GM19372 (cell line): ENCODE results near the gene ZNRF1.
"Not testable (repeated sequence)": the region's sequence is repeated elsewhere in the genome, so short reads cannot be mapped to it uniquely, and the experiment has no call there.

ENCODE experiments used
- ATAC-seq: cut with Tn5 transposase; IDR thresholded peaks from one replicate; pipeline ENCODE4 v1.9.1; 2021; ENCODE audit warnings: mild to moderate bottlenecking, low read depth, moderate library complexity; ENCODE audit not compliant: unreplicated experiment

The ZNRF1 gene

DNA sequence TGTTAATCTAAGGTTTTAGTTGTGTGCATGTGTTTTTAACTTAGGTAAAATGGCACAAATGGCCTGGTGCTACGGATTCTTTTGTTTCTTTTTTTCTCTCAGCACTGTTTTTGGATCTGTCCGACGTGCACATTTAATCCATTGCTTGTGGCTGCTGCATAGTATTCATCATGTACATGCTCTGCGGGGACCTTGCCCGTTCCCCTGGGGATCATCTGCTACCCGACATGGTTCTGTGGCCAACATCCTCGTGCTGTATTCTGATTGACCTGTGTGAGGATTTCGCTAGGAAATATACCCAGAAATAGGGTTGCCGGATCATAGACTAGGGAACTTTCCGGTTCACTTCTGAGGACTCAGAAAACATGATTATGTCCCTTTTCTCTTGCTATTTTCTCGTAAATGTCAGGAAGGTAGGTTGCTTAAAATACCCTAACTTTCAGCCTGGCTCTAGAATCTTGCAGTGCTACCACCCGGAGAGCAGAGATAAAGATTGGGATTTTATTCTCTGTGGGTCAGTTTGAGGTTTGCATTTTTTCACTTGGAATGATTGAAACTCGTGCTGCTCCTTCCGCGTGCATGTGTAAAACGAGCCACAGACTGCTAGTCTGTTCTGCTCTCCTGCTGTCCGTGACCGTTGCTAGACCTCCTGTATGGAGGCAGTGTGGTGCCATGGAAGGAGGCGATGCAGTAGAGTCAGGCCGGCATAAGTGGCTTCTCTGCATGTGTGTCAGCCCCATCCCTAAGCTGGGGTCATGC lies 74.9 kb downstream of the ZNRF1 start:
- ATAC-seq: no peak

- ATAC-seq: no peak
These were observed 75.5 kb downstream of the ZNRF1 start for GRCh38 chr16:75074304-75074793.

DNA sequence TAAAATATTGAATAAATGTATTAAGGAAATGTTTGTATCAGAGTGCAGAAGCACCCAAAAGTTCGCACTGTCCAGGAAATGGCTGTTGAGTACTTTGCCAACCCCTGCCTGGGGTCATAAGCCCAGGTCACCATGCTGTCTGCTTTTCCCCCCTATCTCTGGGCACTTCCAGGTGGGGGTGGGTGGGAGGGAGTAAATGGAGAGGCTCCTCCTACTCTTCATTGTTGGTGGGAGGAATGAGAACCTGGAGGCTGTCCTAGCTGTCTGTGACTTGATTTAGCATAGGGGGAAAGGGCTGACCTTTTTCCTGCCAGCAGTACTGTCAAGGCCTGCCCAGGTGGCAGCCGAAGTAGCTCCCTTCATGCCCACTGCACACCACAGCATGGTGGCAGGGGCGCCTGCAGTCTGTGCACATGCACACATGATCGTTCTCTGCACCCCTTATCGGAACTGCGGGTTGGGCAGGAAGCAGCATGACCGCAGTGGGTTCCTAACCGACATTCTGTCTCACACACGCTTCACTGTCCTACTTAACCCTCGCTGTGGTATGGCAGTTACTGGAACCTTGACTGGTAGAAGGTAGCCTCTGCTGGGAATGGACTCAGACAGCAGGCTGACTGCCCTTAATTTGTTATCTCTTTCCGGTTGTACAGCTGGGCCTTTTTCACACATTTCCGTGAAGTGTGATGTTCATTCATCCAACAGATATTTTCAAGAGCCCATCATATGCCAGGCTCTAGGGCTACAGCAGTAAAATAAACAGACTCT lies 76.3 kb downstream of the ZNRF1 start:
- ATAC-seq: peak; percentile 95

- no peak for ATAC-seq
These were observed 77.0 kb downstream of the ZNRF1 start for GRCh38 chr16:75075688-75076268.

DNA sequence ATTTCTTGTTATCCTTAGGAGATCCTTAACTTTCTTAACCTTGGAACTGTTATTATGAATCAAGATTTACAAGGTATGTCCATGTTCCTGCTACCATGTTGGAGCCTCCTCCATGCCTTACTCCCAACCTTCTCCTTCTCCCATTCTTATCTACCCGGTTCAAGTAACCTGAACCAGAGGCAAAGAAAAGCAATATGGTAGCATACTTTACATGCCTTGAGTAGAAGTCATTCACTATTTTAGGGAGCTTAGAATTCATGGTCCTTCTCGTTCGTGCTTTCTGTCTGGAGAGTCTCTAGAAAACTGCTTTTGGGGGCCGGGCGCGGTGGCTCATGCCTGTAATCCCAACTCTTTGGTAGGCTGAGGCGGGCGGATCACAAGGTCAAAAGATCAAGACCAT lies 80.1 kb downstream of the ZNRF1 start:
- ATAC-seq: no peak

DNA sequence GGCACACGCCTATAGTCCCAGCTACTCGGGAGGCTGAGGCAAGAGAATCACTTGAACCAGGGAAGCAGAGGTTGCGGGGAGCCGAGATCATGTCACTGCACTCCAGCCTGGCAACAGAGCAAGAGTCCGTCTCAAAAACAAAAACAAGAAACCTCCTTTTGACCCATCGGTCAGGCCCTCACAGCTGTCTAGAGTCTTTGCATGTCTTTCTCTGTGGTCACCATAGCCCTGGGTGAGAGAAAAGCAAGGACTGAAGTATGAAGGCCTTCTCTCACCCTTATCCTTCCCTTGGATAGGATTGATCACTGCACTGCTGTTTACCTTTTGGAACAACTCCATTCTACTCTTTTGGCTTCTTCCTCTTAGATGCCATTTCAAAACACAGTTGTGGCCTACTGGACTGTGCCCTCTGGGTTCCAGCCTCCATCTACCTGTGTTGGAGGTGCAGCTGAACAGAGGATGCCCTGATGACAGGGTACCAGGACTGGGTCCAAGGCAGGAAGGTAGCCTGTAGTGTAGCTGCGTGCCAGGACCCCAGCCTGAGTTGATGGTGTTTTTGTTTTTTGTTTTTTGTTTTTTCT lies 80.6 kb downstream of the ZNRF1 start:
- ATAC-seq: no peak

DNA sequence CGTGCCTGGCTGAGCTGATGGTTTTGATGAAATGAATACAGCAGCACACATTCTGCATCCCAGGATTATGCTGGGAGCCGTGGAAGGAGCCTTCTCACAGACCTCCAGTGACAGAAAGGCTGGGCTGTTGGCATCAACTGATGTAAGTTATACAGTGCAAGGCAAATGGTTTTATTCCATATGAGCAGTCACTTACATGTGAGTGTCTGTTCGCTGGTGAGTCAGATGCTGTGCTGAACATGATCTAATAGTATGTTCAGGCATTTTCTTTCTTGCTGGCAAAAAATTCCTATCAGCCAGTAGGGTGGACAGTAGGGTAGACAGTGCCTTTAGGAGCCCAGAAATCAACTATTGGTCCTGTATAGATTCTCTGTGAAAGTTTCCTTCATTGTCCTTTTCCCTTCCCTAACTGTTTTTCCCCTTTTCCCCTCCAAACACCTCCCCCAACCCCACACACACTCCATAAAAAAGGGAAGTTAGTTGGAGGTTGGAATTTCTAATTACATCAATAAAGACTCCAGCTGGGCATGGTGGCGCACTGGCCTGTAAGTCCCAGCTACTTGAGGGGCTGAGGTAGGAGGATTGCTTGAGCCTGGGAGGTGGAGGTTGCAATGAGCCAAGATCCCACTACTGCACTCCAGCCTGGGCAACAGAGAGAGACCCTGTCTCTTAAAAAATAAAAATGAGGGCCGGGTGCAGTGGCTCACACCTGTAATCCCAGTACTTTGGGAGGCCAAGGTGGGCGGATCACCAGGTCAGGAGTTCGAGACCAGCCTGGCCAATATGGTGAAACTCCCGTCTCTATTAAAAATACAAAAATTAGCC lies 81.6 kb downstream of the ZNRF1 start:
- ATAC-seq: no peak

GRCh38 chr16:75081179-75081859 lies 82.5 kb downstream of the ZNRF1 start:
- ATAC-seq: no peak

- ATAC-seq: no peak
These were observed 85.0 kb downstream of the ZNRF1 start for GRCh38 chr16:75083813-75084212.

DNA sequence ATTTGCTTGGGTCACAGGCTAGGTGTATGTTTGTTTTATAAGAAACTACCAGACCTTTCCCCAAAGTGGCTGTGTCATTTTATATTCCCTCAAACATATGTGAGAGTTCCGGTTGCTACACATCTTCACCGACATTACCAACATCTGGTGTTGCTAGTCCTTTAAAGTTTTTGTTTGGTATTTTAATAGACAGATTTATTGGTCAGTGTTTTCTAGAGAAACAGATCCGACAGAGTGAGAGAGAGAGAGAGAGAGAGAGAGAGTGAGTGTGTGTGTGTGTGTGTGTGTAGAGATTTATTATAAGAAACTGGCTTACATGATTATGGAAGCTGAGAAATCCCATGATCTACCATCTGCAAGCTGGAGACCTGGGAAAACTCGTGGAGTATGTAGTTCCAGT lies 86.7 kb downstream of the ZNRF1 start:
- no peak for ATAC-seq

DNA sequence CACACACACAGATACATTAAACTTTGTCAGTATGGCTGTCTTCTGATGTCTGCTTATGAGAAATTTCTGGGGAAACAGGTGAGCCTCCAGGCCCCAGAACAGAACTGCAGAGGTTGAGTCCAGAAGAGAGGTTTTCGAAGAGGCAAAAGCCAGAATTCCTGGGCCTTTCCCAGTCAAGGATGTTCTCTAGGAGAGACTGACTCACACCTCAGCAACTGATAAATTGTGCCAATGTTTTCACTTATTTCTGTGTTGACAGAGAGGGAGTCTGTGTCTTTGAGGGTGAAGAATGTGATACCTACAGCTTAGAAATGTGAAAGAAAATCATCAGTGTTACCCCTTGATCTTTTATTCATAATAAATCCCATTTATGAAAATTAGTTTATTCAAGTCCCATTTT lies 87.5 kb downstream of the ZNRF1 start:
- ATAC-seq: no peak

DNA sequence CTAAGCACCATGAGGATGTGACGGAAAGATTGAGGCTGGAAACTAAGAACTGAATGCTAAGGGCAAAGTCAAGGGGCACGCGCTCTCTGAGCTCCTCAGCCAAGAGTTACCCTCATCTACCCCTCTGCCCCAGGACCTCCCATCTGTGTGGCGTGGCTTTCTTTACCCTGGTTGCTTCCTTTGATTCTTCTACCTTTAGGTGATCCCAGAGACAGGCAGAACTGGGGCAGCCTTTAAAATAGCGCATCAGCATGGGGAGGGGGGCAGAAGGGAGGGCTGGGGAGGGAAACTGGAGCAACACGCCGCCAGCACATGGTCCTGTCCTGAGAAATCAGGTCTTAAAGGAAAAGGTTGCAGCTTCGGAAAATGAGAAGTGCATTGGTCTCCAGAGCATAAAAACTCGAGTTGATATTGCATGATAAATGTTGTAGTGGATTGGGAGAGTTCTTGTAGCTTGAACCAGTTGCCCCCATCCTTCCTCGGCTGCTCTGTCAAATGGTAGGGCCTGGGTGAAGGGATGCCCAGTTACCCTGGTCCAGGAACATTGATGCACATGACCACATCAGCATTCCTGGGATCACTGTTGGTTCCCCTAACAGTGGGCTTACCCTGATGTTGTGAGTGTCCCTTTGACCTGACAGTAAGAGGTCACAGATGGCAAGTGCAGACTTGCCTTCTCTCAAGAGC lies 88.0 kb downstream of the ZNRF1 start:
- ATAC-seq: no peak

GRCh38 chr16:75087375-75087979 lies 88.7 kb downstream of the ZNRF1 start:
- ATAC-seq: no peak

DNA sequence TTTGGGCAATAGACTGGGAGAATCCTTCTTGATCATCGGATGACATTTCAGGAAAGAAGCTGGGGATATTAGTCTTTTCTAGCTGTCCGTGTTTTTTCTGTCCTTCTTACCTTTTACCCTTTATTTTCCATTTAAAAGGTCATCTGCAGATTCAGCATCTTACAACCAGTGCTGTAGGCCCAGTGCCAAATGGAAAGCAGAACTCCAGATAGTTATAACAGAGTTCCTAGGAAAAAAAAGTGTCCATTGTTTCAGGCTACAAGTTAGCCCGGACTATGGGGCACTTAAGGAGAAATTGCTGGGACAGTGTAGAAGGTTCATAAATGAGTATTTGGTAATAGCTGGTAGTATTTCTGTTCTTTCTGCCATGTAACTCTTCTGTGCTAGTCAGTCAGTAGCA lies 89.4 kb downstream of the ZNRF1 start:
- ATAC-seq: no peak

DNA sequence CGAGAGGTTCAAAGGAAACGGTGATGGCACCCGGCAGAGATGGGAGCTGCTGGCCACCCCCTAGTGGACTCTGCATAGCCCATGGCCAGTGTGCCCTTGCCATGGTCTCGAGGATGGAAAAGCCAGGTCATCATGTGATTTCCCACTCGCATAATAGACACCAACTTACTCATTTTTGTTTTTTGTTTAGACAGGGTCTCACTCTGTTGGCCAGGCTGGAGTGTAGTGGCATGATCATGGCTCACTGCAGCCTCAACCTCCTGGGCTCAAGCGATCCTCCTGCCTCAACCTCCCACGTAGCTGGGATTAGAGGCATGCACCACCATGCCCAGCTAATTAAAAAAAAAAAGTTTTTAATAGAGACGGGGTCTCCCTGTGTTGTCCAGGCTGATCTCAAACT lies 90.1 kb downstream of the ZNRF1 start:
- ATAC-seq: no peak

DNA sequence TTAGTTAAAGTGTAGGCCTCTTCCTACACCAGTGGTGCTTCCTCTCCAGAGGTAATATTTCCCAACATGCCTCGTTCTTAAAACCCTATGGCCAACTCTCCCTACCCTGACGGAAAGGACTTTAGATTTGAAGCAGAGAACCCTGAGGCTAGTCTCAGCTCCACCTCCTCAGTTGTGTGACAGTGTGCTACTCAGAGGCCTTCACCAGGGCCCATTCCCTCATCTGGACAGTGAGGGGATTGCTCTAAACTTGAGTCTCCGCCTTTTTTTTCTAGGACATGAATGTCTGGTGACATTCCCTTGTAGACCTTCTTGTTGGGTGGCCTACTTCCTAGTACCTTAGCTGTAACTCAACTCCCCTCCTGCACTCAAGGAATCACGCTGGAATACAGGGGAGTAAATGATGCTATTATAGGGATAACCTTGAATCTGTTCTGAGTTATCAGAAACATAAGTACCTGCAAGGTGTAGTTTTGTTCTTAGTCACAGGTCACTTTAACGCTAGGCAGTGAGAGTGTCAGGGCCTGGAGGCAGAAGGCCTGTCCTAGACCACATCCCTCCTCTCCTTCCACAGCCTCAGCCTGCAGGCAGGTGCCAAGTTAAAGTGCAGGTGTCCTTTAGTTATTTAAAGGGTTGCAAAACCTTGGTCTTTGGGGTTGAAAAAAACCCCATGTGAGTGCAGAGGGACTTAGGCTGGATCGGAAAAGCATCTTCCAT lies 90.8 kb downstream of the ZNRF1 start:
- ATAC-seq: no peak

GRCh38 chr16:75090899-75091298 lies 92.1 kb downstream of the ZNRF1 start:
- ATAC-seq: not testable (repeated sequence)

GRCh38 chr16:75091619-75092018 lies 92.8 kb downstream of the ZNRF1 start:
- not testable (repeated sequence) for ATAC-seq
